ENCODE data around the gene SLC17A7. TPM values are rescaled to one million over a fixed set of nuclear protein-coding genes. Genes with fewer than 3 reads are reported as not detected.

Gene SLC17A7
- total RNA-seq, 1 experiment from 2014 or later = 1.8 TPM

GRCh38 chr19:49421878-49422202 lies 19.5 kb downstream of the SLC17A7 start:
- ChIA-PET POLR2A (no interaction called here), CTCF (no interaction called here)
- BruUV-seq (replicated peaks) = no TSS peak

GRCh38 chr19:49421039-49421877 lies 20.1 kb downstream of the SLC17A7 start:
- H3K4me2 ChIP-seq (ENCODE audit: low read length) = no peak overlapping the region
- H3K9me3 ChIP-seq (ENCODE audit: control insufficient read depth in 1 of 2, insufficient read depth in 1 of 2, low read depth in 1 of 2, low read length in 2 of 2) = no peaks in the 10 kb centered on the region
- H3K27me3 ChIP-seq (ENCODE audit: insufficient read depth, low read length) = peaks cover 20% of the 10 kb centered on the region; the same call in 1 of the 2 replicates
- RAD21 ChIA-PET (ENCODE audit: low non-redundant PET in 1 of 2, low total read pairs in 2 of 2, uncharacterized antibody in 2 of 2, unreplicated experiment in 2 of 2) = no interaction called here
- no peaks in the 10 kb centered on the region for H4K20me1 ChIP-seq (ENCODE audit: insufficient read depth)
- no peak for DNase-seq (ENCODE audit: low read depth, low spot score)
- H3K79me2 ChIP-seq (ENCODE audit: insufficient read depth, low read length) = no peaks in the 10 kb centered on the region
- H3K27ac ChIP-seq (ENCODE audit: low read depth, low read length) = no peak overlapping the region
- no TSS peak for BruUV-seq (replicated peaks)
- no peak overlapping the region for H3K4me3 ChIP-seq (replicated peaks in 1 of 2; ENCODE audit: low read depth in 1 of 2, low read length in 2 of 2)
- TF ChIP-seq ELF1 (IDR thresholded peaks at IDR 0.05; ENCODE audit: borderline replicate concordance, low read depth) (no peak), CBX3 (IDR thresholded peaks at IDR 0.05; ENCODE audit: low read depth) (no peak), SP1 (IDR thresholded peaks at IDR 0.05; ENCODE audit: low read depth) (no peak), POLR2A (IDR thresholded peaks at IDR 0.05; ENCODE audit: borderline replicate concordance, extremely low read depth, insufficient read depth, insufficient read length) (no peak), EZH2 (IDR thresholded peaks at IDR 0.05) (no peak), RAD21 (IDR thresholded peaks at IDR 0.05; ENCODE audit: low read depth) (no peak), SRF (IDR thresholded peaks at IDR 0.05; ENCODE audit: low read depth) (no peak), ZNF274 (IDR thresholded peaks at IDR 0.05; ENCODE audit: low read depth, low read length) (no peak), ATF3 (IDR thresholded peaks at IDR 0.05) (no peak), MAX (IDR thresholded peaks at IDR 0.05) (peak; percentile 33; the same call in 1 of the 2 replicates), EGR1 (IDR thresholded peaks at IDR 0.05; ENCODE audit: low read depth) (0 out of 2 replicates have a peak, but pooled peaks have one; percentile 30)
- ATAC-seq = peak; percentile 82
- POLR2A ChIA-PET = no interaction called here
- intact Hi-C loops (cut with micrococcal nuclease) = no loop called here
- no peaks in the 10 kb centered on the region for H3K36me3 ChIP-seq (ENCODE audit: control insufficient read depth in 1 of 2, insufficient read depth in 2 of 2, low read length in 2 of 2)
- no peak overlapping the region for H3K9ac ChIP-seq (ENCODE audit: low read length)
- peak overlapping the region; percentile 37 for H2AFZ ChIP-seq (ENCODE audit: low read depth, low read length, poor library complexity, severe bottlenecking)
- CTCF ChIA-PET = interaction anchor here (1.1 kb wide), 1 partner anchor 10 kb away, joined by 3 read pairs; no protein-coding TSS in a partner anchor
- no peaks in the 10 kb centered on the region for H3K9me2 ChIP-seq (ENCODE audit: insufficient read depth)
- peaks cover 5 to 19% of the 10 kb centered on the region in 2 experiments; a peak in 3 of 4 replicates for H3K4me1 ChIP-seq (ENCODE audit: control insufficient read depth in 1 of 2, insufficient read depth in 2 of 2, low read length in 2 of 2)

More at GRCh38 chr19:49421878-49422202, 19.5 kb downstream of the SLC17A7 start:
- Histone ChIP-seq H4K20me1 (ENCODE audit: insufficient read depth) (no peaks in the 10 kb centered on the region), H3K9me3 (ENCODE audit: control insufficient read depth in 1 of 2, insufficient read depth in 1 of 2, low read depth in 1 of 2, low read length in 2 of 2) (no peaks in the 10 kb centered on the region), H3K4me1 (ENCODE audit: control insufficient read depth in 1 of 2, insufficient read depth in 2 of 2, low read length in 2 of 2) (peaks cover 9 to 25% of the 10 kb centered on the region in 2 experiments; a peak in 3 of 4 replicates), H3K9ac (ENCODE audit: low read length) (no peak overlapping the region), H3K36me3 (ENCODE audit: control insufficient read depth in 1 of 2, insufficient read depth in 2 of 2, low read length in 2 of 2) (no peaks in the 10 kb centered on the region), H3K27ac (ENCODE audit: low read depth, low read length) (no peak overlapping the region), H2AFZ (ENCODE audit: low read depth, low read length, poor library complexity, severe bottlenecking) (no peak overlapping the region), H3K27me3 (ENCODE audit: insufficient read depth, low read length) (peaks cover 20% of the 10 kb centered on the region; the same call in 1 of the 2 replicates), H3K4me2 (ENCODE audit: low read length) (no peak overlapping the region), H3K9me2 (ENCODE audit: insufficient read depth) (no peaks in the 10 kb centered on the region), H3K79me2 (ENCODE audit: insufficient read depth, low read length) (no peaks in the 10 kb centered on the region), H3K4me3 (replicated peaks in 1 of 2; ENCODE audit: low read depth in 1 of 2, low read length in 2 of 2) (no peak overlapping the region)
- DNase-seq (ENCODE audit: low read depth, low spot score) (no peak), ATAC-seq (no peak)
- RAD21 ChIA-PET (ENCODE audit: low non-redundant PET in 1 of 2, low total read pairs in 2 of 2, uncharacterized antibody in 2 of 2, unreplicated experiment in 2 of 2) = no interaction called here
- TF ChIP-seq CTCF (IDR thresholded peaks at IDR 0.05 in 2 of 3, conservative IDR thresholded peaks at IDR 0.05 in 1 of 3; ENCODE audit: borderline replicate concordance in 1 of 3, insufficient read depth in 1 of 3, low read depth in 2 of 3, low read length in 2 of 3) = no peak
- intact Hi-C loops (cut with micrococcal nuclease) = no loop called here
